ENCODE measurements around the gene SMG1. TPM values are rescaled to one million over a fixed set of nuclear protein-coding genes. Genes with fewer than 3 reads are reported as not detected.

Gene SMG1
- 23.5 and 29.6 TPM in 2 replicates for total RNA-seq

DNA sequence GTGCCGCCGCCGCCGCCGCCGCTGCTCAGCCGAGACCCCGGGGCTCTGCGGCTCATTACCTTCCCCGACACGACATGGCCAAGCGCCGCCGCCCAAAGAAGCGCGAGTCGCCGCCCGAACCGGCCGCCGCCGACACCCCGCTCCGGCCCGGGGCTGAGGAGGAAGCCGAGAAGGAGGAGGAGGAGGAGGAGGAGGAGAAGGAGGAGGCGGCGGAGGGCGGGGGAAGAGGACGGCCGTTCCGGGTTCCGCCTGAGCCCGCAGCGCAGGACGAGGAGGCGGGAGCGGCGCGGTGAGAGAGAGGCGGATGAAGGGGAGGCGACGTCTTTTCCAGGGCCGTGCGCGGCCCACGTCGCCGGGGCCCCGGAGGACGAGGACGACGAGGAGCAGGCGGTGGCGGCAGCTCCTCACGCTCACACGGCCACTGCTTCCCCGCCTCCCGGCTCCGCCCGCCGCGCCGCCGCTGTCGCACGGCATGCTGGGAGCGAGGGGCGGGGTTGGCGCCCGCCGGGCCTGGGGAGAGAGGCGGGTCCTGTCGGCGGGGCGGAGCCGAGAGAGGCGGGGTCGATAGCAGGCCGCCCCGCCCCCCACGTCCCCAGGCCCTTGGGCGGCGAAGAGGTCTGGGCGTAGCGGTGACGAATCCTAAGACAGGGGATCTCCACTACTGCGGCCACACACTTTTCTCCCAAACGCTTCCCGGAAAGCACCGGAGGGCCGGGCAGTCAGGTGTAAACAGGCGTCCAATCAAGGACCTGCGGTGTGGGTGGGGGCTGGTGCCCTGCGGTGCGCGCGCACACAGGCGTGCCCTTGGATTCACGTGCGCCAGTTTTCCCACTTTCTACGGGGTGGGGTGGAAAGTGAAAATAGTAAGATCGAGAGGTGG, at the start of gene SMG1:
TSS of gene SMG1 (minus strand) at position 423 of the 880 bp plus-strand sequence. CDS start at position 56, 367 bp downstream.

DNA sequence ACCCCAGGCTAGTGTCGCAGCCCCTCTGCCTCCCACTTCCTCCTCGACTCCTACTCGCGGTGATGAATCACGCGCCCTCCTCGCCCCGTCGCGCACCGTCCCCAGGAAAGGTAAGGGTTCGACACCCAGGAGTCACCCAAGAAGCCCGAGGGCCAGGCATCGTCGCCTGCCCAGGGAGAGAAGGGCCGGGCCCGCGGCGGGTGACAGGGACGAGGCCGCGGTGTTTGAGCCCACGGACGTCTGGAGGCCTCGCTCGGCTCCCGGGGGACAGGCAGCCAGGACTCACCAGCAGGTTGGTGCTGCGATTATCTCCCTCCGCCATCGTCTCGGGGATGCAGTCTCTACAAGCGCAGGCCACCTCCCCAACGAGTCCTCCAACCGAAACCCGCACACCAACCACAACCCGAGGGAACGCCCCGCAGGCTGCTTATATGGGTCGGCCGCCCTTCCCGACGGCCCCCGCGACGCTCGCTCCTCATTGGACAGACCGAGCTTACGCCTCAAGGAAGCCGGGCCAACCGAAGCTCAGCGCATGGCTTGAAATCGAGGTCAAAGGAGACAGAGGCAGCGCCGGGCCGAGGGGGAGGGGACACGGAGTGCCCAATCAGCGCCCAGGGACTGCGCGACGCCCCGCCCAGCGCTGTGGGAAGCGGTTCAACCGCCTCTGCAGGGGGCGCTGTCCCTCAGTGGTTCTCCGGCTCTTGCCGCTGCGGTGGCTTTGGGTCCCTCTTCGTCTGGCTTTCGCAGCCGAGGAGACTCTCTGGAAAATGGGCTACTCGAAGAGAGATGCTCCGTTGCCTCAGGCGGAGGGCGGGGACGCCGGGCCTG, 124.8 kb downstream of the SMG1 start, which contains the start of gene ARL6IP1:
TSS of gene ARL6IP1 (minus strand) at position 405 of the 828 bp plus-strand sequence. CDS start at position 322, 83 bp downstream.

DNA sequence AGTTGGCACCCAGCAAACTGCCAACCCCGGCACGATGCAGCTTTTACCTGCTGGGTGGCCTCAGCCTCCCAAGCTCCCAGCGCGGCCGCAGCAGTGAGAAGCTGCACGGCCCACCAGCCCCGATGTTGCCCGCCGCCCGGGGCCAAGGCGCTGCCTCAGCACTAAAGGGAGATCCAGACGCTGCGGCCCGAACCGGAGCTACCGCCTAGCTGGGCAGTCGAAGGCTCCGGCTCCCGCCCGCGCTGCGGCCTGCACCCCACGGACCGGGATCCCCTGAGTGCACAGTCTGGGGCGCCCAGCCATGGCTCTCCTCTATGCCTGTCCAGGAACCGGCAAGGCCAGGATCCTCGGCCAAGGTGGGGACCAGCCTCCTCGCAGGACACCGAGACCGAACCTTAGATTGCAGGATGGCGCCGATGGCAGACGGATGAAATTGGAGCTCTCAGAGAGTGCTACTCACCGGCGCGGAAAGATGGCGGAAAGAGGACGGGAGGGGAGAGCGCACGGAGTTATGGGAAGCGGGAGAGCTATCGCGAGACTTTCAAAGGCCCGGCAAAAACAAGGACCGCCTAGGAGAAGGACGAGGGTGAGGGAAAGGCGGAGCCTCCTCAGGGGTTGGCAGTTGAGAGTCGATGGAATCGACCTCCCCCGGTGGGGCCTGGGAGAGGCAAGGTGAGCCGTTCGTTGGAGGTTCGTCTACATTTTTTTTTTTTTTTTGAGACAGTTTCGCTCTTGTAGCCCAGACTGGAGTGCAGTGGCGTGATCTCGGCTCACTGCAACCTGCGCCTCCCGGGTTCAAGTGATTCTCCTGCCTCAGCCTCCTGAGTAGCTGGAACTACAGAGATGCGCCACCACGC, 136.1 kb downstream of the SMG1 start, which contains the start of gene RPS15A:
TSS of gene RPS15A (minus strand) at position 485 of the 857 bp plus-strand sequence. CDS start 1,221 bp downstream, outside the sequence.

Other genes with a start within 250 kb of the SMG1 start
- 3,319 and 3,960 TPM in 2 replicates for gene RPS15A, start 136.1 kb downstream of the SMG1 start, total RNA-seq
- gene ARL6IP1, start 124.9 kb downstream of the SMG1 start, total RNA-seq, result 168 and 182 TPM in 2 replicates
- gene TMC7, start 57.5 kb upstream of the SMG1 start, total RNA-seq, result 0.26 TPM in 1 of 2 replicates, not detected in the other
- gene COQ7, start 141.2 kb upstream of the SMG1 start, total RNA-seq, result 5.9 and 16.8 TPM in 2 replicates
- 53.3 and 66.2 TPM in 2 replicates for gene ITPRIPL2, start 187.6 kb upstream of the SMG1 start, total RNA-seq
- gene SYT17, start 241.8 kb upstream of the SMG1 start, total RNA-seq, result 1.3 and 3.7 TPM in 2 replicates